PC-9 (cell line): ENCODE measurements around the gene GFRA3.

Source experiments
- CTCF ChIP-seq: fragments of 200-600 bp; sonication (generic); conservative IDR thresholded peaks from 2 replicates; pipeline ENCODE4 v1.6.1; 2017; ENCODE audit warnings: mixed run types, antibody characterized with exemption, mild to moderate bottlenecking, moderate library complexity
- EZH2 ChIP-seq: fragments of 200-600 bp; sonication (generic); IDR thresholded peaks from 2 replicates; pipeline ENCODE4 v1.8.0; 2017; ENCODE audit warnings: antibody characterized with exemption, low read depth

GRCh38 chr5:138315751-138316278, 41.4 kb upstream of the GFRA3 start:
- no peak for TF ChIP-seq CTCF
- TF ChIP-seq EZH2 = no peak
